ENCODE measurements around the gene KIAA1671.
A peak's percentile ranks its signal among the peaks of the same experiment; 100 is the strongest.

KIAA1671 gene

DNA sequence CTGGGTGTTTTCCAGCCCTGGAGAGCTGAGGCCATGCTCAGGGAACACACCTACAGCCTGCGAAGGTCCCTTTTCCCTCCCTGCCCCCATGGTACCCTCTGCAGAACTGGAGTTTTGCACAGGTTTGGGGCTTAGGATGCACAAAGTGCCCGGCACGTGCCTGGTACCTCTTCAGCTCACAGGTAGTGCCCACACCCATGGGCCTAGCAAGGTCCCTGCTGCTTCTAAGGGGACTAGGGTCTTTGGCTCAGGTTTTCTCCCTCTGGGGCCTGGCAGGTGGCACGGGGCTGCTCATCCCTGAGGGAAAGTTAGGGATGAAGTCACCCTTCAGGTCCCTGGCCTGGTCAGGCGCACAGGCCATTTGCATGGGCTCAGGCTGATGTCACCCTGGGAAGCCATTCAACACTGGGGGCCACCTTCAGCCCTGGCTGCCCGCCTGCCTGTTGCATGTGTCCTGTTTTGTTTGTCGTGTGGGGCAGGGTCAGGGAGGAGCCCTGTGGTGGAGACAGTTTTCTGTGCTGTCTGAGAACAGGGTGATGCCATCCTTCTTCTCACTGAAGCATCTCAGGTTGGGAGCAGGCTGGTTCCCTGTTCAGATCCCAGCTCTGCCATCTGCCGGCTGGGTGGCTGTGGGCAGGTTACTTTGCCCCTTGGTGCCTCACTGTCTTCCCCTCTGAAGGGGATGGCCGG lies 178.8 kb downstream of the KIAA1671 start:
- ChIA-PET POLR2A (ENCODE audit: low non-redundant PET) (no interaction called here), CTCF (no interaction called here)
- DNase-seq (ENCODE audit: low spot score) = no peak

DNA sequence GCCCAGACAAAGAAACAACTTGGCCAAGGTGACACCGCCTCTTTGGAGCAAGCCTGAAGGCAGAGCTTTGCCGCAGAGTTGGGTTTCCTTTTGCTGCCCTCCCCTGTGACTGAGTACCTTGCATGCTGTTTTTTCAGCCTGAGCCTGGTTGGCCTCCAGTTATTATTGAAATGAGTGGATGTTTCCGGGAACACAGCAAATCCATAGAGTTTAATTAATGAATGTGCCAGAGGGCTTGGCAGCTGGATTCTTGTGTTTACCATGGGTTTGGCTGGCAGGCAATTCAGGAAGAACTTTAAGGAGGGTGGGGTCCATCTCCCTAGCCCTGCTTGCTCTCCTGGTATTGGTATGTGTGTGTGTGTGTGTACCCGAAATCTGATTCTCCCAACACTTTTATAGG lies 181.5 kb downstream of the KIAA1671 start:
- CTCF ChIA-PET = no interaction called here
- peak overlapping the region; percentile 94 for H3K27ac ChIP-seq
- POLR2A ChIA-PET (ENCODE audit: low non-redundant PET) = no interaction called here
- TF ChIP-seq, protein P1, sequence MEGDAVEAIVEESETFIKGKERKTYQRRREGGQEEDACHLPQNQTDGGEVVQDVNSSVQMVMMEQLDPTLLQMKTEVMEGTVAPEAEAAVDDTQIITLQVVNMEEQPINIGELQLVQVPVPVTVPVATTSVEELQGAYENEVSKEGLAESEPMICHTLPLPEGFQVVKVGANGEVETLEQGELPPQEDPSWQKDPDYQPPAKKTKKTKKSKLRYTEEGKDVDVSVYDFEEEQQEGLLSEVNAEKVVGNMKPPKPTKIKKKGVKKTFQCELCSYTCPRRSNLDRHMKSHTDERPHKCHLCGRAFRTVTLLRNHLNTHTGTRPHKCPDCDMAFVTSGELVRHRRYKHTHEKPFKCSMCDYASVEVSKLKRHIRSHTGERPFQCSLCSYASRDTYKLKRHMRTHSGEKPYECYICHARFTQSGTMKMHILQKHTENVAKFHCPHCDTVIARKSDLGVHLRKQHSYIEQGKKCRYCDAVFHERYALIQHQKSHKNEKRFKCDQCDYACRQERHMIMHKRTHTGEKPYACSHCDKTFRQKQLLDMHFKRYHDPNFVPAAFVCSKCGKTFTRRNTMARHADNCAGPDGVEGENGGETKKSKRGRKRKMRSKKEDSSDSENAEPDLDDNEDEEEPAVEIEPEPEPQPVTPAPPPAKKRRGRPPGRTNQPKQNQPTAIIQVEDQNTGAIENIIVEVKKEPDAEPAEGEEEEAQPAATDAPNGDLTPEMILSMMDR (conservative IDR thresholded peaks at IDR 0.05; ENCODE audit: low read depth) = no peak
- peak; percentile 61 for DNase-seq (ENCODE audit: low spot score)

More for the DNA sequence above, 178.8 kb downstream of the KIAA1671 start:
- H3K27ac ChIP-seq = peak overlapping the region; percentile 94
- TF ChIP-seq, protein P1 (conservative IDR thresholded peaks at IDR 0.05; ENCODE audit: low read depth) = no peak

DNA sequence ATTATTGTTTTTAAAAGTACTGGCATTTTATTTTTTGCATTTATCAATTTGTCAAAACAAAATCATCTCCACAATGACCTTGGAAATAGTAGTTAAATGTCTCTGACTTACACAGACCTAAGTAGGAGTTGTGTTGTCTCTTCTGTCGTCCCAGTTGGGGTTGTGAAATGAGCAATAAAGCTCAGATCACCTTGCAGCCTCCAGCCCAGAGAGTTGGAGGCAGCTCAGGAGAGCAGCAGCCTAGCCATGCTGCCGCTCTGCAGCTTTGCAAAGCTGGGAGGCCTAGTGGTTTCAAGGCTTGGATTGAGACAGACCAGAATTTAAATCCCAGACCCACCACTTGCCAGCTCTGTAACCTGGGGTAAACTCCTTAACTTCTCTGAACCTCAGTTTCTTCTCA lies 181.9 kb downstream of the KIAA1671 start:
- peak overlapping the region; percentile 94 for H3K27ac ChIP-seq
- TF ChIP-seq, protein P1 (conservative IDR thresholded peaks at IDR 0.05; ENCODE audit: low read depth) = no peak
- no peak for DNase-seq (ENCODE audit: low spot score)
- CTCF ChIA-PET = no interaction called here
- POLR2A ChIA-PET (ENCODE audit: low non-redundant PET) = no interaction called here

DNA sequence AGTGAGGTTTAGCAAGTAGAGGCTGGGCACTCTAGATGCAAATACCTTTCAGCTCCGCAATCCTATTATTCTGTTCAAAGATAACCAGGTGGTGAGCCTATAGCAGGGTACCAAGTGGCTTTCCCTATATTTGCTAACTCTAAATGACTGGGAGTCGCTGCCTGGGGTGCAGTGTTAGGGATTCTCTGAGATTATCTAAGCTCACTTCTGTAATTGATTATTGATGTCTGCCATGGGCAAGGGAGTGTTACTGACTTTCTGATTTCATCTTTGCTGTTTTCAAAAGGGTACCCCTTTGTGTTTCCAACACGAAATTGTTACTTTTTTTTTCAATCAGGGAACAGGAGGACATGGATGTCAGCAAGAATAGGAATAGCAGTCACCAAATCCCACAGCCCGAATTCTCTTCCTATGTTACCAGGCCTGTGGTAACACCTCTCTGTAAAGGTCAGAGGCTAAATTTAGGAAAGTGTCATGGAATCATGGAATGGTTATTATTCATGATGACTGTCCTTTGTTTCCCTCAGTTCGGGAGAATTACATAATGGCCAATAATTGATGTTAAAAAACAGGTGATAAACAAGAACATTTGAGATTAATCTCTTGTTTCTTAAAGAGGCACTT lies 184.5 kb downstream of the KIAA1671 start:
- no peak for DNase-seq (ENCODE audit: low spot score)
- H3K27ac ChIP-seq = no peak overlapping the region
- CTCF ChIA-PET = interaction anchor here (1.0 to 1.3 kb wide), 3 partner anchors 26 to 33 kb away, joined by 3 to 8 read pairs (median 5); no protein-coding TSS in a partner anchor
- TF ChIP-seq, protein P1 (conservative IDR thresholded peaks at IDR 0.05; ENCODE audit: low read depth) = no peak
- POLR2A ChIA-PET (ENCODE audit: low non-redundant PET) = no interaction called here

DNA sequence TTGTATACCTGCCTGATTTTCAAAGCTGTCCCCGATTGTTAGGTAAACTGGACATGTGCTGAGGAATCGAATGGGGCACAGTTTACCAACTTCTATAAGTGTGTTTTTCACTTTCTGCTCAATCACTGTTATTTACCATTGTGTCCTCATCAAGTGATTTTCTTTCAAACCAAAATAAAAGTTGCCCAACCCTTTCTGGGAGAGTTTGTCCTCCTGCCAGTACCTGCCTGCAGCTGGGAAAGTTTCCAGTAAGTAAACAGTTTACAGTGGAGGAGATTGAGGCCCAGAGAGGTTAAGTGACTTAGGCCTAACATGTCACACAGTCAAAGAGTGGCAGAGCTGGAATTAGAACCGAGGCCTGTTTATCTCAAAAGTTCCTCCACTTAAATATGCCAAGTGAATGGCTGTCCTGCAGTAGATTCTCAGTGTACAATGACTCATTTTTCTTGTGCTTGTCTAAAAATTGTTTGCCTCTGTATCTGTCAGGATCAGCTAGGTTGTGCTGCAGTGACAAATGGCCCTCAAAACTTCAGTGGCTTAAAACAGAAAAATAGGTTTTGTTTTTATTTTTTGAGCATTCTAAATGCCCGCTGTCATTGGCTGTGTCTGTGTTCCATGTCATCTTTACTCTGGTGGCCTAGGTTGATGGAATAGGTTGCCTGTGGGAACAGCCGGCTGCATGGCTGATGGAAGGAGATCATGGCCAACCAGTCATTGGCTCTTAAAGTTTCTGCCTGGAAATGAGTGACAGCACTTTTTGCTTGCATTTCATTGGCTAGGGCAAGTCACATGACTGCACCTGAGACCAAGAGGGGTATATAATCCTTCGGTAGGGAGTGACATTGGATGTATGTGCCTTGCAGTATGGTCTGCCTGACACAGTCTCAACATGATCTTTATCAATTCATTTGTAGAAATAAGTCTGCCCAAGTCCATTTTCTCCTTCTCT lies 185.3 kb downstream of the KIAA1671 start:
- ChIA-PET POLR2A (ENCODE audit: low non-redundant PET) (no interaction called here), CTCF (interaction anchor here (0.6 to 1.3 kb wide), 4 partner anchors 26 to 237 kb away, joined by 3 to 8 read pairs (median 4); no protein-coding TSS in a partner anchor)
- H3K27ac ChIP-seq = peak overlapping the region; percentile 32; the same call in 1 of the 2 replicates
- DNase-seq (ENCODE audit: low spot score) = peak; percentile 34
- TF ChIP-seq, protein P1 (conservative IDR thresholded peaks at IDR 0.05; ENCODE audit: low read depth) = no peak

DNA sequence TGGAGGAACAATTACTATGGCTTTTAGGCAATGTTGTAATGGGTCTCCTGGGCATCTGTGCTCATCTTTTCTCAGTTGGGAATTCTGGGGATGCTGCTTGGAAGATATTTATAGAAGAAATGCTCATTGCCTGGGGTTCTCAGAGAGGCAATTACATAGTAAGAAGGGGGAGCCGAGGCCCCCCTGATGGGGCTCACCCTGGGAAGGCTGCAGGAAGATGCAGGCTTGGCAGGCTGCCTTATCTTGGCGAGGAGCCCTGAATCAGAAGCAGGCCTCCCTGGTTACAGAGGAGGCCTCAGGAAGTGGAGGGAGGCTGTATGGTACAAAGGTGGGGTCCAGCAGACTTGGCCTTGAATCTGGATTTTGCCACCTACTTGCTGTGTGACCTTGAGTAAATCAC lies 186.5 kb downstream of the KIAA1671 start:
- no peak for DNase-seq (ENCODE audit: low spot score)
- ChIA-PET POLR2A (ENCODE audit: low non-redundant PET) (no interaction called here), CTCF (no interaction called here)
- TF ChIP-seq, protein P1 (conservative IDR thresholded peaks at IDR 0.05; ENCODE audit: low read depth) = no peak
- H3K27ac ChIP-seq = peak overlapping the region; percentile 55
